GM19395 (cell line): ENCODE data around the gene GMNN.
"Not testable (repeated sequence)": the region's sequence is repeated elsewhere in the genome, so short reads cannot be mapped to it uniquely, and the experiment has no call there.

Experiments used
- ATAC-seq: cut with Tn5 transposase; IDR thresholded peaks from one replicate; pipeline ENCODE4 v1.9.1; 2021; ENCODE audit warnings: mild to moderate bottlenecking, moderate library complexity; ENCODE audit not compliant: unreplicated experiment

The GMNN gene

GRCh38 chr6:24761193-24761835 lies 13.4 kb upstream of the GMNN start:
- no peak for ATAC-seq

- no peak for ATAC-seq
Observed at GRCh38 chr6:24761851-24762250, 12.9 kb upstream of the GMNN start.

DNA sequence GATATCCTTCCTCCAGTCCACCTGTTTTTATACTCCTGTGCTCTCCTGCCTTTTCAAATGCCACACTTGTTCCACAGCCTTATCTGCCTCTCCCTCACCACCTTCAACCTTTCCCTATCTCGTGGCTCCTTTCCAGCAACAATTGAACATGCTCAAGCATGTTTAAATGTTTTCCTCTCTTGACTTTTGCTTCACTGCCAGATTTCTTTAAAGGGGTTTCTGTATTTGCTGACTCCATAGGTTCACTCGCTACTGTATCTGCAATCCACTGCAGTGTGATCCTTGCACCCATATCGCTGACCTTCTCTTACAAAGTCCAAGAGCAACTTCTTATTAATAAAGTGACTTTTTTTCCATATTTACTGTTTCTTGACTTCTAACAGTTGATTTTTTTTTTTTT lies 11.2 kb upstream of the GMNN start:
- ATAC-seq = no peak

DNA sequence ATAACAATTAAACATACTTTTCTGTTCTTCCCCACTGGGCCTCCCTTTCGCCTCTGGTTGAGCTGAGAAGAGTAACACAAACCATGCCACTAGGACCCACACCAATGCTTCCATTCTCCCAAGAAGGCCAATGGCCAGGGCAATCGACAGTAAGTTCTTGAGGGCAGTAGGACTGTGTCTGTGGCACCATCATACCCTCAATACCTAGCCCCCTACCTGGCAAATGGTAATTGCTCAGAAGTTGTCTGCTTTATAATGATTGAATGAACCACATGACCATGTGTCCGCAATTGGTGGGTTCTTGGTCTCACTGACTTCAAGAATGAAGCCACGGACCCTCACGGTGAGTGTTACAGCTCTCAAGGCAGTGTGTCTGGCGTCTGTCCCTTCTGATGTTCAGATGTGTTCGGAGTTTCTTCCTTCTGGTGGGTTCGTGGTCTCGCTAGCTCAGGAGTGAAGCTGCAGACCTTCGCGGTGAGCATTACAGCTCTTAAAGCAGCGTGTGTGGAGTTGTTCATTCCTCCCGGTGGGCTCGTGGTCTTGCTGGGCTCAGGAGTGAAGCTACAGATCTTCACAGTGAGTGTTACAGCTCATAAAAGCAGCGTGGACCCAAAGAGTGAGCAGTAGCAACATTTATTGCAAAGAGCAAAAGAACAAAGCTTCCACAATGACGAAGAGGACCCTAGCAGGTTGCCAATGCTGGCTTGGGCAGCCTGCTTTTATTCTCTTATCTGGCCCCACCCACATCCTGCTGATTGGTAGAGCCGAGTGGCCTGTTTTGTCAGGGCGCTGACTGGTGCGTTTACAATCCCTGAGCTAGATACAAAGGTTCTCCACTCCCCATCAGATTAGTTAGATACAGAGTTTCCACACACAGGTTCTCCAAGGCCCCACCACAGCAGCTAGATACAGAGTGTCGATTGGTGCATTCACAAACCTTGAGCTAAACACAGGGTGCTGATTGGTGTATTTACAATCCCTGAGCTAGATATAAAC lies 9.6 kb upstream of the GMNN start:
- not testable (repeated sequence) for ATAC-seq

- not testable (repeated sequence) for ATAC-seq
Observed at GRCh38 chr6:24765968-24766367, 8.8 kb upstream of the GMNN start.

DNA sequence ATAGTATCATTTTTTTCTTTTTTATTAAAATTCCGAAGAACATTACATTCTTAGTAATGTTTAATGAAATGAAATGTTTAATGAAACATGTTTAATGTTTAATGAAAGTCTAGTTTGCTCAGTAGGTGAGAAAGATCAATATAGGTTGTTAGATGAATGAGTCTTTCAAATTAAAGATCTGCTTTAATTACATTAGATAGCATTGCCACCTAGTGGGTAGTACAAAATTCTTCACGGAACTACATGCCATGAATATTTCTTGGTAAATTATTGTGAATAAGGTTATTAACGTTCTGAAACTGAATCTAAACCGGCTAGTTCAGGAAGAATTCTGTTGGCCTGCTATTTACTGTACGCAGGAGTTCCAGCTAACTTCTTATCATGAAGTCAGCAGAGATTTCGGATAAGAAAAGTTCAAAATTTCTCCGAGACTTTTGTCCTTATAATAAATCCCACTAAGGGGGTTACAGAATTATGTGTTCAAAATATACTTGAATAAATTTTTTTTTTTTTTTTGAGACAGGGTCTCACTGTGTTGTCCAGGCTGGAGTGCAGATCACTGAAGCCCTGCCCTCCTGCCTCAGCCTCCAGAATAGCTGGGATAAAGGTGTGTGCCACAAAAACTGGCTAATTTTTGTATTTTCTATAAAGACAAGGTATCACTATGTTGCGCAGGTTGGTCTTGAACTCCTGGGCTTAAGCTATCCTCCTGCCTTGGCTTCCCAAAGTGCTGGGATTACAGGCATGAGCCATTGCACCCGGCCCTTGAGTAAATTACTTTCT lies 7.9 kb upstream of the GMNN start:
- ATAC-seq = no peak

DNA sequence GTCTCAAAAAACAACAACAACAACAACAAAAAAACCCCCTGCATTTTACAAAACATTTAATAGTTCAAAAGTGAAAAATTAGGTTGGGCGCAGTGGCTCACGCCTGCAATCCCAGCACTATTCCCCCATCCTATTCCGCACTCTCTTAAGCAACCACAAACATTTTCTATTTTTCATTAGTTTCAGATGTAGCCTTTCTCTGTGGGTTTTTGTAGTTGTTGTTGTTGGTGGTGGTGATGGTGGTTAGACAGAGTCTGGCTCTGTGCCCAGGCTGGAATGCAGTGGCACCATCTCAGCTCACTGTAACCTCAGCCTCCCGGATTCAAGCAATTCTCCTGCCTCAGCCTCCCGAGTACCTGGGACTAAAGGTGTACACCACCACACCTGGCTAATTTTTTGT lies 6.4 kb upstream of the GMNN start:
- no peak for ATAC-seq

DNA sequence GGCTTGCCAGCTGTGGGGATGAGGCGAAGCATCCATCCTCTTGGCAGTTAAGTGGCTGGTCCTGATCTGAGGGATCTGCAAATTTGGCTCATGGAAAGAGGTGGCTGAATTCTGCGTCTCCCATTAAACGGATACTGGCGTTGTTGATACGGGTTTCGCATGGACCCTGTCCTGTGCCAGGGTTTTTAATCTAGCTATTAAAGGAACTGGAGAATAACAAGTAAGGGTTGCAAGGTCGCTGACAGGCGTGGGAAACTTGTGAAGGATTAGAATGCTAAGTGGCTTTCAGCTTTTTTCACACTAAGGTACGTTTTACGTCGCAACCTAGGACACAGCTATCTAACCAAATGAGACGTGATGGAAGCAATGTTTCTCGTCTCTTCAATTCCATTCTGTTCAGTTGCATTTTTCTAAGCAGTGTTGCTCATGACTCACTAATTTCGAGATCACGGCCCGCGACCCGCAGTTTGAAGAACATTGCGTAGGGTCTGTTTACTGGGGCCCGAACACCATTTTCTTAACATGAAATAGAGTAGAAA lies 852 bp downstream of the GMNN start:
- peak; percentile 24 for ATAC-seq

DNA sequence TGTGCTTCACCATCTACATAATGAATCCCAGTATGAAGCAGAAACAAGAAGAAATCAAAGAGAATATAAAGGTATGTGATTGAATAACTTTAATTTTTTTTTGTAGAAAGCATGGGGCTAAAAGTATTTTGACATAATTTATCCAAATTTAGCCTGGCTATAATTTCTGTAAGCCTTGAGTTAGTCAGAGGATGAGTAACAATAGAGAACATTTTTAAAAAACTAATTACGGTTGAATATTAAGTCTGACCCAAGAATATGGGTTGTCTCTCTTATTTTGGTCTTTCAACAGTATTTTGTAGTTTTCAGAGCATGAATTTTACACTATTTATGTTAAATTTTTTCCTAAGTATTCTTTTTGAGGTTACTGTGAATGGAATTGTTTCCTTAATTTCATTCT lies 2.5 kb downstream of the GMNN start:
- no peak for ATAC-seq

DNA sequence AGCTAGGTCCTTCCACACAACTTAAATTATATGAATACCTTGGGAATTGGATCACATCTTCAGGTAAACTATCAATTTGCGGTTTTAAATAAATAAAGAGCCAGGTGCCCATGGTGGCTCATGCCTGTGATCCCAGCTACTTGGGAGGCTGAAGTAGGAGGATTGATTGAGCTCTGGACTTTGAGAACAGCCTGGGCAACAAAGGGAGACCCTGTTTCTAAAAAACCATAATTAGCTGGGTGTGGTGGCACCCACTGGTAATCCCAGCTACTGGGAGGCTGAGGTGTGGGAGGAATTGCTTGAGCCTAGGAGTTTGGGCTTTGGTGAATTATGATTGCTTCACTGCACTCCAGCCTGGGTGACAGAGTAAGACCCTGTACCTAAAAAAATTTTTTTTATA lies 3.4 kb downstream of the GMNN start:
- no peak for ATAC-seq

GRCh38 chr6:24778878-24779277 lies 4.1 kb downstream of the GMNN start:
- ATAC-seq = no peak

DNA sequence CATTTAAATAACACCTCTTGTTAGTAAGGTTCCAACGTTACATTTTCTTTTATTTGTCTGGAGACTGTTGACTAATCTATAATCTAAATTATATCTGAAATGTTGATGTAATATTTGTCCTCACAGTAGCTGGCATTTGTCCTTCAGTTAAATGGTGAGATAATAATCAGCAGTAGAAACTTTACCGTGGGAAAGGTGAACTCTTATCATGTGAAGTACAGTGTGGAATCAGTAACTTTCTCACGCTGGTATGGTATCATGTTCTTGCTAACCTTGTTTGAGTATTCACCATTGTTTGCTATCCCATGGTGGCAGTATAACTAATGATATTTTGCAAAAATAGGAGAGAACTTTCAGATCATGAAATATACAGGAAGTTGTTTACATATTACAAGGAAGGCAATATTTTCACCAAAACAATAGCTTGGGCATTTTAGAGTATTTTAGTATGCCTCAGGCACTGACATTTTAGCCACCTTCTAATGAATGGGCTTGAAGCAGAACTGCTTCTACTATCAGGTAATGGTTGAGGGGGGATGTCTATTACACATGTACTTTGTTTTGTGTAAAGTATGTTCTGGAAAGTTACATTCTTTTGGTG lies 4.8 kb downstream of the GMNN start:
- ATAC-seq = no peak

DNA sequence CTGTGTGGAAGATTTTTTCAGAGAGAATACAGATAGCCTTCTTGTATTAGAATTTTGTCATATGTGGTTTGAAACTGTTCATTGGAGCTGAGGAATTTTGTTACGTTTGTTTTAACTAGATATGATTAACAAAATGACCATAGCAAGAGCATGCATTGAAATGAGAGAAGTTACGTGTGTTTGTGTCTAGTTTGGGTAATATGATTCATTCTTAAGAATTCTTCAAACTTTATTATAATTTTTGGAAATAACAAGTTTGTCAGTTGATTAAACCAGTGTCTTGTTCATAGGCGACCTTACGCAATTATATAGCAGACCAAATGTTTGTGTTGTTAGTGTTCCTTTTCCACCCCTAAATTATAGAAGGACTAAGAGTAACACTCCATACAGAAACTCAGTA lies 5.5 kb downstream of the GMNN start:
- no peak for ATAC-seq

- no peak for ATAC-seq
Observed at GRCh38 chr6:24788031-24788665, 13.4 kb downstream of the GMNN start.

DNA sequence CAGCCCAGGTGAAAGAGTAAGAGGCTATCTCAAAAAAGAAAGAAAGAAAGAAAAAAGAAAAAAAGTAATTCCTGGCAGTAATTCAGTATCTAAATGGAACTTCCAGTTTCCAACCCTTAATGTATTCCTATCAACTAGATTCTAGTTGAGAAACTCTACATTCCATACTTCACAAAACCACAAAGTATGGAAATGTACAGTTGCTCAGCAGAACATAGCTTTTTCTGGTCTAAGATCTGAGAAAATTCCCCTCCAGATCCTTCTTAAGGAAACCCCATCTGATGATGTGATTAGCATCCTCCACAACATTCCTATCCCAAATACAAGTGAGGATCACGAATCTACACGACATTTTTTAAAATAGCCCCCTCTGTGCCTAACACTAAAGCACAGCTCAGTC lies 20.4 kb downstream of the GMNN start:
- ATAC-seq = no peak

DNA sequence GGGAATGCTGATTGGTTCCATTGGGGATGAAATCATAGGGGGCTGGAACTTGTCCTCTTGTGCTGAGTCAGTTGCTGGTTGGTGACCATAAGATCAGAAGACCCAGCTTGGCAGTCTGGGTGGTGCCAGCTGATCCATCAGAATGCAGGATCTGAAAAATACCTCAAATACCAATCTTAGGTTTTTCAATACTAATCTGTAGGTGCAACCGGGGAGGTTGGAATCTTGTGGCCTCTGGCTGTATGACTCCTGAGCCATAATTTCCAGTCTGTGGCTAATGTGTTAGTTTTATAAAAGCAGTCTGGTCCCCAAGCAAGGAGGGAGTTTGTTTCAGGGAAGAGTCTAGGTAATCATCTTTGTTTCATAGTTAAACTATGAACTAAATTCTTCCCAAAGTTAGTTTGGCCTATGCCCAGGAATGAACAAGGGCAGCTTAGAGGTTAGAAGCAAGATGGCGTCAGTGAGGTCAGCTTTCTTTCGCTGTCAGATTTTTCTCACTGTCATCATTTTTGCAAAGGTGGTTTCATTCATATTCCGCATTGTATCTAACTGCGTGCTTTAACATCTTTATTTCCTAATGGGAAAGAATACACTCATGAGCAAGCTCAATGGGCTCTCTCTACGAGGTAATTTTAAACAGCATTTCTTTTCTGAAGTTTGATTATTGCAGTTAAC lies 22.0 kb downstream of the GMNN start:
- ATAC-seq = no peak

DNA sequence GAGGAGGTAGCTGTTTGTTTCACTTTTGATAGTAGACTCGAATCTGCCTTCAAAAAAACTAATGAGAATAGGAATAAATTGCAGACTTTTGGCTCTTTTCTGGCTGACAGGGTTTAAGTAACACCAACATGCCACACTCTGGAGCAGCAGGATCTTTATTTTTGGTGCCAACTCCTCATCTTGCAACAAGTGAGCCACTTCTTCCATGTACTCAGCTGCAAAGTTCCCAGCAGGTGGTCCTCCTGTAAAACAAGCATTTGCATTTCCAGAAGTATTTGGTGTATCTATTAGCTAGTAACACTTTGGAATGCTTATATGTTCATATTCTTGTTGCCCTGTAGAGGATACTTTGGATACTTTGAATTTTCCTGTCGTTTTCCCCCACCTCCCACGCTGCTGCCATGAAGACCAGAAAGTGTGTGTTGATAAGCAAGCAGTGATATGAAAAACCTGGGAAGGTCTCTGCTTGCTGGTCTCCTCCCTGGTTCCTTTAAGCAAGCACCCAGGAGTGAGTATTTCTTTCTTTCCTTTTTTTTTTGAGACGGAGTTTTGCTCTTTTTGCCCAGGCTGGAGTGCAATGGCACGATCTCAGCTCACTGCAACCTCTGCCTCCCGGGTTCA lies 23.0 kb downstream of the GMNN start:
- no peak for ATAC-seq

- no peak for ATAC-seq
Observed at GRCh38 chr6:24798740-24799540, 24.2 kb downstream of the GMNN start, which contains the start of gene ARMH2. Gene ARMH2, minus strand, starts transcription at chr6:24798917. Its CDS starts 60 bp downstream, at chr6:24798857.
